ENCODE results near the gene CALHM6.

- TF ChIP-seq POLR2AphosphoS5 (IDR thresholded peaks at IDR 0.05) = no peak
- TF ChIP-seq POLR2A (IDR thresholded peaks at IDR 0.05) = no peak
- TF ChIP-seq, protein P1, sequence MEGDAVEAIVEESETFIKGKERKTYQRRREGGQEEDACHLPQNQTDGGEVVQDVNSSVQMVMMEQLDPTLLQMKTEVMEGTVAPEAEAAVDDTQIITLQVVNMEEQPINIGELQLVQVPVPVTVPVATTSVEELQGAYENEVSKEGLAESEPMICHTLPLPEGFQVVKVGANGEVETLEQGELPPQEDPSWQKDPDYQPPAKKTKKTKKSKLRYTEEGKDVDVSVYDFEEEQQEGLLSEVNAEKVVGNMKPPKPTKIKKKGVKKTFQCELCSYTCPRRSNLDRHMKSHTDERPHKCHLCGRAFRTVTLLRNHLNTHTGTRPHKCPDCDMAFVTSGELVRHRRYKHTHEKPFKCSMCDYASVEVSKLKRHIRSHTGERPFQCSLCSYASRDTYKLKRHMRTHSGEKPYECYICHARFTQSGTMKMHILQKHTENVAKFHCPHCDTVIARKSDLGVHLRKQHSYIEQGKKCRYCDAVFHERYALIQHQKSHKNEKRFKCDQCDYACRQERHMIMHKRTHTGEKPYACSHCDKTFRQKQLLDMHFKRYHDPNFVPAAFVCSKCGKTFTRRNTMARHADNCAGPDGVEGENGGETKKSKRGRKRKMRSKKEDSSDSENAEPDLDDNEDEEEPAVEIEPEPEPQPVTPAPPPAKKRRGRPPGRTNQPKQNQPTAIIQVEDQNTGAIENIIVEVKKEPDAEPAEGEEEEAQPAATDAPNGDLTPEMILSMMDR (IDR thresholded peaks at IDR 0.05 in 8 of 11, conservative IDR thresholded peaks at IDR 0.05 in 3 of 11) = no peak
Observed at GRCh38 chr6:116437656-116438055, 23.5 kb upstream of the CALHM6 start.

Data from spleen (tissue), 7 donors.